DMS153 treated with DMSO at 0.1 percent for 48 hours (cell line): Measurements from ENCODE around the gene ESPNL.

Experiments used
- DNase-seq: peaks from one replicate; lab custom pipeline; 2025; ENCODE audit not compliant: unreplicated experiment; lab: John Stamatoyannopoulos, UW

Gene ESPNL

GRCh38 chr2:238097988-238098871 is 1.9 kb upstream of the ESPNL start:
- peak; percentile 85 for DNase-seq

GRCh38 chr2:238098901-238099713 is 1.0 kb upstream of the ESPNL start:
- DNase-seq: no peak

- no peak for DNase-seq
These were observed 459 bp upstream of the ESPNL start for GRCh38 chr2:238099714-238100048.

GRCh38 chr2:238100821-238101771 is 956 bp downstream of the ESPNL start:
- DNase-seq: no peak

GRCh38 chr2:238101891-238102841 is 2.0 kb downstream of the ESPNL start:
- DNase-seq: no peak

- DNase-seq: no peak
These were observed 2.7 kb downstream of the ESPNL start for GRCh38 chr2:238102865-238103264.

GRCh38 chr2:238103465-238104225 is 3.5 kb downstream of the ESPNL start:
- DNase-seq: no peak

- DNase-seq: no peak
These were observed 4.1 kb downstream of the ESPNL start for GRCh38 chr2:238104226-238104690.

GRCh38 chr2:238104691-238105371 is 4.7 kb downstream of the ESPNL start:
- DNase-seq: no peak

- DNase-seq: no peak
These were observed 5.6 kb downstream of the ESPNL start for GRCh38 chr2:238105506-238106338.

GRCh38 chr2:238106339-238106697 is 6.2 kb downstream of the ESPNL start:
- no peak for DNase-seq

GRCh38 chr2:238106698-238107524 is 6.8 kb downstream of the ESPNL start:
- DNase-seq: no peak

- DNase-seq: no peak
These were observed 7.6 kb downstream of the ESPNL start for GRCh38 chr2:238107525-238108422.

GRCh38 chr2:238108423-238109183 is 8.5 kb downstream of the ESPNL start:
- peak; percentile 31 for DNase-seq

GRCh38 chr2:238113611-238114010 is 13.5 kb downstream of the ESPNL start:
- no peak for DNase-seq
